Measurements from ENCODE around the gene FOXO4.

DNA sequence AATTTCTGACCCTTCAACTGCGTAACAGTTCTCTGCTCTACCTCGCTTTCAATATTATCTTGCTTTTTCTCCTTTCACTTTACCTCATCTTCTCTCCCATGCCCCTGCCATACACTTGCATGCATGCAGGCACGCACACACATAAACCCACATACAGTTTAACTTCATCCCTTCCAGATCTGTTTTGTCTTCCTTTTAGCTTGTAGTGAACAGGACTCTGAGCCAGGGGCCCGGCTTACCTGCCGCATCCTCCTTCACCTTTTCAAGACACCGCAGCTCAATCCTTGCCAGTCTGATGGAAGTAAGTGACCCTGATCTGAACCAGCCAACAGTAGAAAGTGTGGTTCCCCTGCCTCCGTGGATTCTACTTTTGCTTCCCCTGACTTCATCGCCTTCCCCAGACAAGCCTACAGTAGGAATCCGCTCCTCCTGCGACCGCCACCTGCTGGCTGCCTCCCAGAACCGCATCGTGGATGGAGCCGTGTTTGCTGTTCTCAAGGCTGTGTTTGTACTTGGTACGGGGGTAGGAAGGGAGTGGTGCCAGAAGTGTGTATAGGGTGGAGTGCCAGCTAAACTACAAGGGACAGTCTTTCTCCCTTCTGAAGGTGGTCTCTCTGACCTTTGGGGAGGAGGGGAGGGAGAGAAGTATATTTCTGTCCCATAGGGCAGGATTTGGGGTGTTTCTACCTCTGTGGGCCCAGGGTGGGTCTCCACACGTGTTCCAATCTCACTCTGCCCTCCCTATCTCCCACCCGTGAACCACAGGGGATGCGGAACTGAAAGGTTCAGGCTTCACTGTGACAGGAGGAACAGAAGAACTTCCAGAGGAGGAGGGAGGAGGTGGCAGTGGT lies 33.5 kb downstream of the FOXO4 start:
- TF ChIP-seq SP1 (IDR thresholded peaks at IDR 0.05) (no peak), CTBP1 (IDR thresholded peaks at IDR 0.05; ENCODE audit: borderline replicate concordance) (no peak), ZNF384 (IDR thresholded peaks at IDR 0.05) (no peak), LEF1 (IDR thresholded peaks at IDR 0.05; ENCODE audit: borderline replicate concordance) (no peak), ELF4 (IDR thresholded peaks at IDR 0.05) (no peak), FOXA1 (IDR thresholded peaks at IDR 0.05) (no peak), NFRKB (IDR thresholded peaks at IDR 0.05) (no peak)
